SKM-1 treated with dmso at 0.1 percent for 144 hours (cell line): ENCODE data around the gene KCNQ1.

Experiments used
- DNase-seq: peaks from one replicate; lab custom pipeline; 2025; ENCODE audit not compliant: unreplicated experiment; lab: John Stamatoyannopoulos, UW

The KCNQ1 gene

GRCh38 chr11:2799881-2800654, 355.3 kb downstream of the KCNQ1 start:
- no peak for DNase-seq

GRCh38 chr11:2800655-2801531, 356.1 kb downstream of the KCNQ1 start:
- no peak for DNase-seq

GRCh38 chr11:2801711-2802388, 357.0 kb downstream of the KCNQ1 start:
- DNase-seq: no peak

- no peak for DNase-seq
Observed at GRCh38 chr11:2802389-2803185, 357.8 kb downstream of the KCNQ1 start.

- DNase-seq: no peak
Observed at GRCh38 chr11:2803186-2804091, 358.6 kb downstream of the KCNQ1 start.

GRCh38 chr11:2804189-2804588, 359.4 kb downstream of the KCNQ1 start:
- no peak for DNase-seq

- DNase-seq: no peak
Observed at GRCh38 chr11:2804701-2805387, 360.0 kb downstream of the KCNQ1 start.

GRCh38 chr11:2805388-2806056, 360.7 kb downstream of the KCNQ1 start:
- no peak for DNase-seq

GRCh38 chr11:2806351-2807024, 361.7 kb downstream of the KCNQ1 start:
- DNase-seq: no peak

GRCh38 chr11:2807025-2807681, 362.3 kb downstream of the KCNQ1 start:
- no peak for DNase-seq

- no peak for DNase-seq
Observed at GRCh38 chr11:2807801-2808241, 363.0 kb downstream of the KCNQ1 start.

GRCh38 chr11:2808850-2809846, 364.3 kb downstream of the KCNQ1 start:
- no peak for DNase-seq

GRCh38 chr11:2809854-2810253, 365.0 kb downstream of the KCNQ1 start:
- no peak for DNase-seq

- DNase-seq: no peak
Observed at GRCh38 chr11:2810411-2811205, 365.8 kb downstream of the KCNQ1 start.
